ENCODE measurements around the gene INTS15. TPM values are rescaled to one million over a fixed set of nuclear protein-coding genes. Genes with fewer than 3 reads are reported as not detected.

Gene INTS15
- total RNA-seq, 6 experiments from 2014 or later, result 10.2 to 16.6 (median 14.0) TPM

- peak in 3 of 4 donors; percentile 21 to 47 (median 34) for ATAC-seq
- no peak for DNase-seq
Measured at GRCh38 chr7:6556196-6556595, 33.6 kb upstream of the INTS15 start.

GRCh38 chr7:6558837-6559236 is 31.0 kb upstream of the INTS15 start:
- intact Hi-C loops (cut with DNase I), result no loop called here
- DNase-seq (no peak), ATAC-seq (peak; percentile 21 to 53 (median 30))
- 42% methylated on average over 6 of the region's 6 CpGs for WGBS (ENCODE audit: insufficient coverage, low coverage, low lambda C conversion rate, missing lambda C conversion rate)
- no peaks in the 10 kb centered on the region for H3K36me3 ChIP-seq
- H3K9me3 ChIP-seq, result no peaks in the 10 kb centered on the region
- no peaks in the 10 kb centered on the region for H3K4me1 ChIP-seq
- H3K27ac ChIP-seq, result no peak overlapping the region
- no peak overlapping the region for H3K4me3 ChIP-seq
- TF ChIP-seq CTCF (IDR thresholded peaks at IDR 0.05) (peak in 3 of 4 donors; percentile 13 to 22 (median 17)), POLR2A (IDR thresholded peaks at IDR 0.05) (no peak)
- H3K27me3 ChIP-seq, result no peaks in the 10 kb centered on the region

More at GRCh38 chr7:6556196-6556595, 33.6 kb upstream of the INTS15 start:
- no peak overlapping the region for H3K4me3 ChIP-seq
- H3K4me1 ChIP-seq, result no peaks in the 10 kb centered on the region
- H3K27me3 ChIP-seq, result no peaks in the 10 kb centered on the region
- TF ChIP-seq CTCF (IDR thresholded peaks at IDR 0.05) (peak in 3 of 4 donors; percentile 19 to 27 (median 21)), POLR2A (IDR thresholded peaks at IDR 0.05) (no peak)
- intact Hi-C loops (cut with DNase I), result no loop called here
- H3K36me3 ChIP-seq, result no peaks in the 10 kb centered on the region
- 55% methylated on average over 5 of the region's 6 CpGs for WGBS (ENCODE audit: insufficient coverage, low coverage, low lambda C conversion rate, missing lambda C conversion rate)
- H3K9me3 ChIP-seq, result no peaks in the 10 kb centered on the region
- no peak overlapping the region for H3K27ac ChIP-seq

DNA sequence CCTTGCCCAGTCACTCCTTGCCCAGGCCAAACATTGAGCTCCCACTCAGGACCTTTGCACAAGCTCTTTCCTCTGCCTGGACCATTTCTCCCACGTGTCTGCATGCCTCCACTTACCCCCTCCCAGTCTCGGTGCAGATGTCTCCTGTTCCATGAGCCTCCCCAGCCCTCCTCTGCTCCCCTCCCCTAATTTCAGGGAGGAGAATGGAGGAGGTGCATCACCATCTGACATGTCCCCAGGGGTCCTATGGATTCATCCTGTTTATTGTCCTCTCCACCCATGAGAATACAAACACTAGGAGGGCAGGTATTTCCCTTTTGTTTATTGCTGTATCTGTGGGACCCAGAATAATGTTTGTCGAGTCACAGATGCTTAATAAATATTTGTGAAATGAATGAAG is 29.9 kb upstream of the INTS15 start:
- intact Hi-C loops (cut with DNase I), result no loop called here
- WGBS (ENCODE audit: insufficient coverage, low coverage, low lambda C conversion rate, missing lambda C conversion rate), result 23% methylated on average over 3 of the region's 3 CpGs
- H3K27ac ChIP-seq, result no peak overlapping the region

GRCh38 chr7:6562106-6562505 is 27.7 kb upstream of the INTS15 start:
- no peak for DNase-seq
- 11% methylated on average over 1 of the region's 1 CpG for WGBS (ENCODE audit: insufficient coverage, low coverage, low lambda C conversion rate, missing lambda C conversion rate)
- Histone ChIP-seq H3K4me3 (no peak overlapping the region), H3K27ac (no peak overlapping the region), H3K36me3 (no peaks in the 10 kb centered on the region), H3K27me3 (no peaks in the 10 kb centered on the region), H3K9me3 (no peaks in the 10 kb centered on the region), H3K4me1 (no peaks in the 10 kb centered on the region)
- TF ChIP-seq CTCF (IDR thresholded peaks at IDR 0.05) (no peak), POLR2A (IDR thresholded peaks at IDR 0.05) (no peak)
- ATAC-seq, result no peak
- intact Hi-C loops (cut with DNase I), result no loop called here

More for the DNA sequence above, 29.9 kb upstream of the INTS15 start:
- ATAC-seq (no peak), DNase-seq (no peak)
- no peak overlapping the region for H3K4me3 ChIP-seq
- H3K9me3 ChIP-seq, result no peaks in the 10 kb centered on the region
- H3K4me1 ChIP-seq, result no peaks in the 10 kb centered on the region
- H3K27me3 ChIP-seq, result no peaks in the 10 kb centered on the region
- TF ChIP-seq CTCF (IDR thresholded peaks at IDR 0.05) (no peak), POLR2A (IDR thresholded peaks at IDR 0.05) (no peak)
- no peaks in the 10 kb centered on the region for H3K36me3 ChIP-seq
